LHCN-M2 (cell line): ENCODE results near the gene TRAK1. TPM values are rescaled to one million over a fixed set of nuclear protein-coding genes. Genes with fewer than 3 reads are reported as not detected.

Experiments
- DNase-seq: peaks from one replicate; pipeline ENCODE4 v3.0.0-alpha.2; 2012; ENCODE audit warnings: low read depth
- total RNA-seq: library from RNA; depleted of rRNA; stranded (reverse); fragments of >200 nt; gene quantifications from 2 replicates; pipeline ENCODE4 v1.2.3, GENCODE V29; 2014

TRAK1 gene
- total RNA-seq, 1 experiment from 2014 or later: 20.7 TPM

- DNase-seq: no peak
Observed at GRCh38 chr3:42205800-42206514, 114.8 kb downstream of the TRAK1 start.

GRCh38 chr3:42209917-42210316 lies 118.8 kb downstream of the TRAK1 start:
- DNase-seq: no peak

- no peak for DNase-seq
Observed at GRCh38 chr3:42210726-42211125, 119.6 kb downstream of the TRAK1 start.

- no peak for DNase-seq
Observed at GRCh38 chr3:42213417-42213816, 122.3 kb downstream of the TRAK1 start.

- no peak for DNase-seq
Observed at GRCh38 chr3:42214064-42214463, 122.9 kb downstream of the TRAK1 start.

- peak; percentile 46 for DNase-seq
Observed at GRCh38 chr3:42214565-42215283, 123.6 kb downstream of the TRAK1 start.

- DNase-seq: no peak
Observed at GRCh38 chr3:42216302-42216701, 125.1 kb downstream of the TRAK1 start.

- DNase-seq: peak; percentile 31
Observed at GRCh38 chr3:42216931-42217333, 125.8 kb downstream of the TRAK1 start.

- DNase-seq: no peak
Observed at GRCh38 chr3:42220436-42221121, 129.4 kb downstream of the TRAK1 start.

GRCh38 chr3:42222942-42223693 lies 132.0 kb downstream of the TRAK1 start:
- no peak for DNase-seq

GRCh38 chr3:42224178-42224577 lies 133.0 kb downstream of the TRAK1 start:
- no peak for DNase-seq

GRCh38 chr3:42224658-42225421 lies 133.7 kb downstream of the TRAK1 start:
- no peak for DNase-seq

- DNase-seq: no peak
Observed at GRCh38 chr3:42225486-42226363, 134.6 kb downstream of the TRAK1 start.

- no peak for DNase-seq
Observed at GRCh38 chr3:42226470-42227425, 135.6 kb downstream of the TRAK1 start.

- peak; percentile 14 for DNase-seq
Observed at GRCh38 chr3:42228796-42229195, 137.6 kb downstream of the TRAK1 start.

GRCh38 chr3:42229266-42229941 lies 138.2 kb downstream of the TRAK1 start:
- DNase-seq: no peak

GRCh38 chr3:42229942-42230688 lies 139.0 kb downstream of the TRAK1 start:
- DNase-seq: peak; percentile 53
